ENCODE data around the gene MAPK12.
"Not testable (repeated sequence)": the region's sequence is repeated elsewhere in the genome, so short reads cannot be mapped to it uniquely, and the experiment has no call there.

MAPK12 gene

GRCh38 chr22:50276143-50276542 is 14.7 kb upstream of the MAPK12 start:
- Mint-ChIP-seq H3K27ac (no peak overlapping the region), H3K4me1 (peaks cover 7% of the 10 kb centered on the region), H3K9me3 (no peaks in the 10 kb centered on the region), H3K36me3 (ENCODE audit: low read depth) (peaks cover 43% of the 10 kb centered on the region), H3K4me3 (no peak overlapping the region), H3K27me3 (ENCODE audit: low read depth) (no peaks in the 10 kb centered on the region)
- TF ChIP-seq CTCF (IDR thresholded peaks at IDR 0.05; ENCODE audit: unreplicated experiment in 3 of 3): peak; percentile 33 to 51 (median 39)

DNA sequence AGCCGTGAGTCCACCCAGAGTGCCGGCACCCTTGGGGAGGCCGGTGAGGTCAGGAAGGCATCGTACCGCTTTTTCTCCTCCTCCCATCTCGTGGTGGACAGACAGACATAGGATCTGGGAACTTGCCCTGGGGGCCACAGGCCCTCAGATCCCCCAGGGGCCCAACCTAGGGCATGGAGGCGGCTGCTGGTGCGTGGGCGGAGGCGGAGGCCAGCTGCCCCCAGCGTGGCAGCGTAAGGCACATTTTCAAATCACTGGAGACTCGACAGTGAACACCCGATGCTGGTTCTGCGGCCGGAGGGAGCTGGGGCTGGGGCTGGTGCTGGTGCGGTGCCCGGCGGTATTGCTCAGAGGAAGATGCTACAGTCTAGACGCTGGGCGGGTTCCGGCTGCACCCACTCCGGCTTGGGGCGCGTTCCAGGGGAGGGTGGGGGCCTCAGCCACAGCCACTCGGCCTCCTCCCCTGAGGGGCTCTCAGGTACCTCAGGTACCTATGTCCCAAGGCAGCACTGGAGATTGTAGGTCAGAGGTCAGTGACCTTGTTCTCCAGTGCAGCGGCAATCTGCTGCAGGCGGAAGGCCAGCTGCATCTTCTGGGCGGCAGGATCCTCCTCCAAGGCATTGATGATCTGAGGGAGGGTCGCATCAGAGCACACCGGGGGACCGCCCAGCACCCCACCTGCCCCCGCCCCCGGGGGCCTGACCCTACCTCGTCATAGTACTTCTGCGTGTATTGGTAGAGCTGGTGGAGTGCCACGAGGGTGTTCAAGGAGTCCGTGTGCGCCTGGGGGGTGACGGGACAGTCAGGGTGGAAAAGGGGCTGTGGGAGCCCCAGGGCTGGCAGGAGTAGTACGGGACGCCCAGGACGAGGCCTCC is 13.9 kb upstream of the MAPK12 start:
- Mint-ChIP-seq H3K9me3 (no peaks in the 10 kb centered on the region), H3K36me3 (ENCODE audit: low read depth) (peaks cover 37% of the 10 kb centered on the region), H3K27ac (no peak overlapping the region), H3K27me3 (ENCODE audit: low read depth) (peaks cover 5% of the 10 kb centered on the region), H3K4me1 (peaks cover 7% of the 10 kb centered on the region), H3K4me3 (no peak overlapping the region)
- no peak for TF ChIP-seq CTCF (IDR thresholded peaks at IDR 0.05; ENCODE audit: unreplicated experiment in 3 of 3)

DNA sequence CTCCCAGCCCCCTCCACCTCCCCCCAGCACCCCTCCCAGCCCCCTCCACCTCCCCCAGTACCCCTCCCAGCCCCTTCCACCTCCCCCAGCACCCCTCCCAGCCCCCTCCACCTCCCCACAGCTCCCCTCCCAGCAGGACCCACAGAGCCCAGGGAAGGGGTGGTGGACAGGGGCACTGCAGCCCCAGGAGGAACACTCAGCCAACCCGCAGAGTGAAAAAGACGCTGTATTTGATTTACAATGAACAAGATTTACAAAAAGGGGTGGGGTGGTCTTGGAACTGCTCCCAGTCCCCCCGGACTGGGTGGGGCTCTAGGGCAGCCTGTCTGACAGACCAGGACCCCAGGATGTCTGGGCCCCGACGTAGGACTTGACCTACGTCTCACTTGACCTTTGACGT is 13.3 kb upstream of the MAPK12 start:
- Mint-ChIP-seq H3K27ac (no peak overlapping the region), H3K36me3 (ENCODE audit: low read depth) (peaks cover 37% of the 10 kb centered on the region), H3K4me1 (peaks cover 7% of the 10 kb centered on the region), H3K9me3 (no peaks in the 10 kb centered on the region), H3K27me3 (ENCODE audit: low read depth) (peaks cover 5% of the 10 kb centered on the region), H3K4me3 (no peak overlapping the region)
- no peak for TF ChIP-seq CTCF (IDR thresholded peaks at IDR 0.05; ENCODE audit: unreplicated experiment in 3 of 3)

GRCh38 chr22:50274311-50274710 is 12.8 kb upstream of the MAPK12 start:
- TF ChIP-seq CTCF (IDR thresholded peaks at IDR 0.05; ENCODE audit: unreplicated experiment in 3 of 3): peak; percentile 22 to 41 (median 34)
- peaks cover 7% of the 10 kb centered on the region for H3K4me1 Mint-ChIP-seq
- no peaks in the 10 kb centered on the region for H3K9me3 Mint-ChIP-seq
- peak overlapping the region in 2 of 3 experiments; percentile 56 to 59 for H3K4me3 Mint-ChIP-seq
- peaks cover 8% of the 10 kb centered on the region for H3K27me3 Mint-ChIP-seq (ENCODE audit: low read depth)
- peaks cover 37% of the 10 kb centered on the region for H3K36me3 Mint-ChIP-seq (ENCODE audit: low read depth)
- H3K27ac Mint-ChIP-seq: no peak overlapping the region

DNA sequence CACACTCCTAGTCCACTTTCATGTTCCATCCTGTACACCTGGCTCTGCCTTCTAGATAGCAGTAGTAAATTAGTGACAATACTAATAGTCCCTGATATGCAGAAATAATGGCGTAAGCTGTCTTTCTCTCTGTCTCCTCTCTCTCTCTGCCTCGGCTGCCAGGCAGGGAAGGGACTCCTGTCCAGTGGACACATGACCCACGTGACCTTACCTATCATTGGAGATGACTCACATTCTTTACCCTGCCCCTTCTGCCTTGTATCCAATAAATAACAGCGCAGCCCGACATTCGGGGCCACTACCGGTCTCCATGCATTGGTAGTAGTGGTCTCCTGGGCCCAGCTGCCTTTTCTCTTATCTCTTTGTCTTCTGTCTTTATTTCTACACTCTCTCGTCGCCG is 12.3 kb upstream of the MAPK12 start:
- Mint-ChIP-seq H3K36me3 (ENCODE audit: low read depth) (peaks cover 32% of the 10 kb centered on the region), H3K27me3 (ENCODE audit: low read depth) (peaks cover 13% of the 10 kb centered on the region), H3K4me3 (peak overlapping the region in 2 of 3 experiments; percentile 56 to 59)
- not testable (repeated sequence) for H3K27ac Mint-ChIP-seq, H3K4me1 Mint-ChIP-seq, H3K9me3 Mint-ChIP-seq

GRCh38 chr22:50273352-50273751 is 11.9 kb upstream of the MAPK12 start:
- peaks cover 11% of the 10 kb centered on the region for H3K4me1 Mint-ChIP-seq
- H3K9me3 Mint-ChIP-seq, H3K27ac Mint-ChIP-seq, H3K4me3 Mint-ChIP-seq: not testable (repeated sequence)
- H3K36me3 Mint-ChIP-seq (ENCODE audit: low read depth): peaks cover 32% of the 10 kb centered on the region
- H3K27me3 Mint-ChIP-seq (ENCODE audit: low read depth): peaks cover 17% of the 10 kb centered on the region
